CD4-positive, alpha-beta T cell treated with Interleukin-2 at 100 ng/mL for 4 hours (primary cell): ENCODE data around the gene ZNF790.

ENCODE experiments used
- DNase-seq: peaks from one replicate; pipeline ENCODE4 v3.0.0-alpha.2; 2020; ENCODE audit warnings: low spot score

The ZNF790 gene

GRCh38 chr19:36772311-36773222 is 65.6 kb downstream of the ZNF790 start, which contains the start of gene ZNF850:
Gene ZNF850, minus strand, starts transcription at chr19:36772807. Its CDS starts 10,201 bp downstream, at chr19:36762606.
- DNase-seq, result peak; percentile 94

GRCh38 chr19:36771261-36772231 is 66.6 kb downstream of the ZNF790 start:
- peak; percentile 16 for DNase-seq
